Measurements from ENCODE around the gene UPP1.

UPP1 gene

DNA sequence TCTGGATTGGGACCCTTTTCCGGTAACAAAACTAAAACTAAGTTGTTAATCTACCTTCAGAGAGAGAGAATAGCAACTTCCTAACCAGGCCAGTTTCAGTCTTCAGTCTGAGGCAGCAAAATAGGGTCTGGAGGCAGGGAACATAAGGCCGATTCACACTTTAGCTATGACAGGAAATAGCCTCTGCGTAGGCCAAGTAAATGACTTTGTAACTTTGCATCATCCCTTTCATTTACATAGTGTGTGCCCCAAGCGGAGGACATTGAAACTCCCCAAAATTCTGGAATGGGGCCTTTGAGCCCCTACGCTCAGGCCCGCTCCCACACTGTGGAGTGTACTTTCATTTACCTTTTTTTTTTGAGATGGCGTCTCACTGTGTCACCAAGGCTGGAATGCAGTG is 1.7 kb upstream of the UPP1 start:
- DNase-seq = peak; percentile 40 to 48

DNA sequence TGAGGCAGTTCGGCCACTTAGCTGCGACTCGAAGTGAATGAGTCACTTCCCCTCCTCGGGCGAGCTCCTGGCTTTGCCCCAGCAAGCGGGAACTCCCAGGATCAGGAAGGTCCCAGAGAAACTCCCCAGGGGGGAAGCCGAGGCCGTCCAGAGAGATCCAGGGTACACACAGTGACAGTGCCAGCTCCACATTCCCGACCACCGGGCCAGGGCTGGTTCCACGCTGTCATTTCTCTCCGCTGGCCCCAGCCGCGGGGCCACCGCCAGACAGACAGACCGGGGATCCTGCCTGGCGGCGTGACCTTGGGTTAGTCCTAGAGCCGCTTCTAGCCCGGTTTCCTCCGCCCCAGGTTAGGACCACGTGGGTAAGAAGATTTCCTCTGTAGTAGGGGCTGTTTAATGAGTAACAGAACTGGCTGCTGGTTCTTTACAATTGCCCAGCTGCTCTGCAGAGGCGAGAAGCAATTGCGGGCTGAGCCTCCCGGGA is 463 bp upstream of the UPP1 start:
- peak in 1 of 2 donors; percentile 93 for DNase-seq

DNA sequence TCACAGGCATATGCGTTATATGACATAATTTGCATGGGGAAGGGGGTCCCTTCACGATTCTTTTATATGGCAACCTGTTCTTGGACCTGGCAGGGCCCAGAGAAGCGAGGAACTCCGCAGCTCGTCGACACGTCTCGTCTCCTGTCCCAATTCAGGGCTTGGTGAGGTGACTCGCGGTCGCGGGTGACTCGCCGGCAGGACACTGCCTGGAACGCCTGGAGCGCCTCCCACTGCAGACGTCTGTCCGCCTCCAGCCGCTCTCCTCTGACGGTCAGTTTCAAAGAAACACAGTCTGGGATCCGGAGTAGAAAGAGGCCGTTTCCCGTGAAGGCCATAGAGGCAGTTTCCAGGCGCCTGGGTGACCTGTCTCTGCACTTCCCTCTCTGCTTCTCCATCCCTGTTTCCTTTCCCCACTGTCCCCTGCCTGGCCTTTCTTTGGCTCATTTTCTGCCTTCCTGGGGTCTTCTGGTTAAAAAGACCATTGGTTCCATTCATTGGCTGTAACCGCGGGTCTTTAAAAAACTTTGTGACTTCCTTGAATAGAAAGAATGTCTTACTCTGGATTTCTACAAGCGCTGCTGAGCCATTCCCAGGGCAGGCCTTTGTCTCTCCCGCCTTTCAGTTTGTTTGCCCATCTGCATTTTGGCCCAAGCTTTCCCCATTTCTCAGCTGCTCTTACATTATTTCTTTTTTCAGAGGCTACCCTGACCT is 1.2 kb downstream of the UPP1 start:
- peak in 1 of 2 donors; percentile 18 for DNase-seq

DNA sequence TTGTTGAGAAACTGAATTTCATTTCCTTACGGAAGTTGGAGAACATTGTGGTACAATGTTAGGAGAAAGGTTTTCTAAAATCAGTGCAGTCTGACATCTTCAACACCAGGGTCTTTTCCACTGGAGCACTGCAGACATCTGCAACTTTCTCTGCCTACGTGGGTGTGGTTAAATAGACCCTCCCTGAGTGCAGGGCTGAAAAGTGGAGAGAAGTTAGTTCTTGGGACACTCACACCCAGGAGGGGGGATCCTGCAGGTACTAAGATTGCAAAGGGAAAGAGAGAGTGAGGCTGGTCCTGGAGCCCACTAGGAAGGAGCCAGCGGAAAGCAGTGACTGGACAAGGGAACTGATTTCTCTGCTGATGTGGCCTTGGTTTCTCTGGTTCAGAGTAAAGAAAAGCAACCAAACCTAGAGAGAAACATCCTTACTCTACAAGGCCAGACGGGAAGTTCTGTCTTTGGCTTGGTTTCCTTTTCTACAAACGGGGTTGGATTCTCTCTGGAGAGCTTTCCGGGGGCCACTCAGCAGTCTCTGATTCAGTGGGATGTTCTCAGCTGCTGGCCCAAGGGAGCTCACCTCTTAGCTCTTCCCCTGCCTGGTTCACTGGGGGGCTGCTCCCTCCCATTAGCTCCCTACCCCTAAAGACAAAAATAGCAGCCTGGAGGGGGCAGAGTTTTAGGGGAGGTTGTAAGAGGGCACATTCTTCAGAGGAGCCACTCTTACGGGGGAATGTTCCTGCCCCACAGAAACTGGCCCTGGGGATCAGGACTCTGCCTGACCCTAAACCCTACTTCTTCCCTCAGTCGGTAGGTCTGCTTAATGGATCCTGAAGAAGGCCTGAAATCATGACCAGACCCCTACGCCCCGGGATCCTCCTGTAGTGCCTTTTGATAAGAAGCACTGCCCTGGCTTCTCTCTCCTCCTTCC is 2.7 kb downstream of the UPP1 start:
- DNase-seq = no peak

DNA sequence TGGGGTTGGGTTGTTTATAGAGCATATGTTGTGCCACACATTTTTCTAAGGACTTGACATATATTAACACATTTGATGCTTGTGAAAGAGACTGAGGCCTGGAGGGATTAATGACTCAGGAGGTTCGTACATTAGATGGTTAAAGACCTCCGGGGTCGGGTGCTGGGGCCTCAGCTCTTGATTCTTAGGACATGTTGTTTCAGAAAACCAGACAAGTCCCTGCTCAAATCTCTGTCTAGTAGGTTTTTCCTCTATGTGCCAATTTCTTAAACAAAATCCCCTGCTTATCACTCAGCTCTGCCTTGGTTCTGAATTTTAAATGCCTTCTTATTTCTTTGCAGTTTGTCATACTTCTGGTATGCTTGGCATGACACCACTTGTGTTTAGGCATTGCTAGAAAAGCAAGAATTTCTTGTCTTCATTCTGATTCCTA is 5.8 kb downstream of the UPP1 start:
- no peak for DNase-seq

DNA sequence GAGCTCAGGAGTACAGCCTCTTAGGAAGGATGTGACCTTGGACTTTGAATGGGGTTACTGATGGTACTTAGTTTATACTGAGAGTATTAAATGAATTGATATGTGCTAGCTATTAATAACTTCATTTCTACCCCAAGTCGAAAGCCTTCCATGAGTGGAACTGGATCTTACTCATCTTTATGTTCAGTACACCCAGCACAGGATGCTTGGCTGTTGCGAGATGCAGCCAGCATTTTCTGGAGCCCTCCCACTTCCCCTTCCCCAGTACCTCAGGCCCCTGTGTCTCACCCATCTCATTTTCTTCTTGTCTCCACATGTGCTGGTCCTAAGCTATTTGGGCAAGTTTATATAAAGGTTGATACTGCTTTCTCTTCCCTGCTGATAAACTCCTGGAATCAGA is 7.2 kb downstream of the UPP1 start:
- DNase-seq = peak; percentile 30 to 49

DNA sequence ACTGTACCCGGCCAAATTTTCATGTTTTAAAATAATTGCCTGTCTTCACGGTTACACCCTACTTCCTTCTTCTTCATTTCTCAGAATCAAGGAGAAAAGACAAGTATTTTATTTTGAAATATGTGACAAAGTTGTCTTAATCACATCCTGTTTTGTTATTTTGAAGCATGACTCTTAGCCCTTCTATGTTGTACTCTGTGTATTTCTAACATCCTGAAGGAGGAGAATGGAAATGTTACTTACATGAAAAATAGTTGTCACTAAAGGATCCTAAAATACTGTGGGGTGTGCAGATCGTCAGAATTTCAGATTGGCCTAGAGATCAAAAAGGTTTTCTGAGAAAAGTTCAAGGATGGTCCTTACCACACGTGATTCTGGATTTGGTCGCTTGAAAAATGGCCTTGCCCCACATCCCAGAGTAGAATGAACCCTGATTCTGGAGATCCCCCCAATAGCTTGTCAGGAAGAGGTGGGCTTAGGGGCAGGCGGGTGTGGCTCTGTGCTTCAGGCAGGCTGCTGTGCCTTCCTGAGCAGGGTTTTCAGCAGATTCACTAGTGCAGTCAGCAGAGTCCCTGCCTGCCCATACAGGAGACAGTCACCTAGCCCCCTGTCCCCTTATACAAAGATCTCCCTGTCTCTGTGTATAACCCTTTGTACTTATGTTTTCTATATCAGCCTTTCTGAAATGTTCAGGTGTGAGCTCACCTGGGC is 8.6 kb downstream of the UPP1 start:
- peak in 1 of 2 donors; percentile 41 for DNase-seq

DNA sequence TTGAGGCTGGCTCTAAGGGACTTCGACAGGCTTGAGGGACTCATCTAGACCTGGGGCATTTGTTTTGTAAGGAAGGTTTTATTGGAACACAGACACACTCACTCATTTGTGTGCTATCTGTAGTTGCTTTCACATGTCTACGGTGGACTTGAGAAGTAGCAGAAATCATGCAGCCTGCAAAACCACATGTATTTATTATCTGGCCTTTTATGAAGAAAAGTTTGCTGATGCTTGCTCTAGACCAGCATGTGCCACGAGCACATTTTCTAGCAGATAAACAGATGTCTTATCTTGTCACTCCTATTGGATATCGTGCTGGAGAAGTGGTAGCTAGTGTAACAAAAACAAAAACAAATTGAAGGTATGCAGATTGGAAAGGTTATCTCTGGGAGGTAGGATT is 9.8 kb downstream of the UPP1 start:
- DNase-seq = no peak

DNA sequence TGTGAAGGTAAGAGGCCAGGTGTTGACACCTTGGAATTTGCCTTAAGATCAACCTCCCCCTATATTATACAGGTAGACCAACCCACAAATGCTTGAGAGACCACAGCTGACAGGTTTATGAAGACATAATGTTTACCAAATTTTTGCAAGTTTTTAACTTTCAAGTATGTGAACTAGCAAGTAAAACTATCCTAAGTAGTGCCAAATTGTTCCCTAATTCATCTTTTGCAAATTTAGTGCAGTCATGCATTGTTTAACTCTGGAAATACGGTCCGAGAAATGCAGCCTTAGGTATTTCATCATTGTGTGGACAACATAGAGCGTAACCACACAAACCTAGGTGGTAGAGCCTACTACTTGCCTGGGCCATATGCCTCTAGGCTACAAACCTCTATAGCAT is 10.7 kb downstream of the UPP1 start:
- DNase-seq = no peak

DNA sequence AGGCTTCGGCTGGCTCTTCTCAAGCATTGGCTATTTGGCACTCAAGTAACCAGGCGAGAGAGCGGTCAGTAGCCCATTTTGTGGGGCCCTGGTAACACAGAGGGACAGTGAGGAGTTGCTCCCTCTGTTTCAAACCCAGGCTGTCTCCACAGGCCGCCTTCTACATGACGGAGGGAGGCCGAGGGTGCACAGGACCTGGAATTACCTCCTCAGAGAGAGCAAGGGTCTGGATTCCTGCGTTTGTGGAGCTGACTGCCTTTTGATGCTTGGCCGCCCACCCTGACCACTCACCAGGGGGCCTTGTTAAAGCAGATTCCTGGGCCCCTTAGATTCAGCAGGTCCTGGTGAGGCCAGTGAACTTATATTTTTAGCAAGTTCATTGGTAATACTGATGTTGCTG is 12.3 kb downstream of the UPP1 start:
- no peak for DNase-seq

DNA sequence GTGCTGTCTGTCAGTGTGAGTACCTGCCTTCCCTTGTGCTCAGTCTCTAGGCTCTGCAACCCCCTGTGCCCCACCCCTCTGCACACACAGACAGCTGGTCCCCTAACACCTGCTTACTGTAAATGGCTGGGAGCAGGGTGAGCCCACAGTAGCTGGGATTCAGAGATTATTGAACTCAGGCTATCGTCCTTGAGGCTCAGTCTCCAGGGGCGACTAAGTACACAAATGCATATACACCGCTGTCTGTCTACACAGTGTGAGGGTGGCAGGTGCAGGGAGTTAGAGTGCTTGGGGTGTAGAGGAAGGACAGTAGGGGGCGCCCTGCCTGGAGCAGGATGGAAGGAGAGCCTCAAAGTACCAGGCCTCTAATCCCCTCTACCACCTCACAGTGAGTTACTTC is 12.9 kb downstream of the UPP1 start:
- DNase-seq = no peak

DNA sequence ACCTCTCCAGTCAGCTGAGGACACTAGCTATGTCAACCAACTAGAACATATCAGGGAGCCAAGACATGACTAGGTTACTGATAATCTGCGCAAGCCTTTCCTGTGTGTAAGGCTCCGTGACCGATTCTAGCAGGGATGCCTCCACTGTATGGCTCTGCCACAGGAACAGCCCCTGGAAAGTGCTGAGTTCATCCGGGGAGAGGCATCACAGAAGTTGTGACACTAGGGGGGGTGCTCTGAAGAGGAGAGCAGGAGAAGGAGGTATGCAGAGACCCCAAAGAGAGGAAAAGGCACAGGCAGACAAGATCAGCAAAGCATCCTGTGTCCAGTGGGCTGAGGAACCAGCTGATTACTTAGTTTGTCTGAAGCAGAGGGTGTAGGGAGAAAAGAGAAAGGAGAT is 13.5 kb downstream of the UPP1 start:
- DNase-seq = no peak

DNA sequence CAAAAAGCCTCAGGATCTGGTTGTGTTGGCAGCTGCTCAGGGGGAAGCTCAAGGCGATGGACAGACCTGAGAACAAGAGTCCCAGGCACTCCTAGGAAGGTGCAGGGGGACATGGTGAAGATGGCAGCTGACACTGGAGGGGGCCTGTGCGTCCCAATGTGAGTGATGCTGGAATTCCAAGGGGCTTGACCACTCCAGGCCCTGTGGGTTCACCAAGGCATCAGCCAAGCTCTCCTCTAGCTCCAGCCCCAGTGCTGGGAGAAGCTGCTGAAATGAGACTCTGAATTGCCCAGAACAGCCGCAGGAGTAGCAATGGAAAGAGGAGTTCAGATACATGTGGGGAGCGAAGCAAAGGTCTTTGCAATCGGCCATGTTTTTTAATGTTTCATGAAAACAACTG is 16.0 kb downstream of the UPP1 start:
- no peak for DNase-seq

DNA sequence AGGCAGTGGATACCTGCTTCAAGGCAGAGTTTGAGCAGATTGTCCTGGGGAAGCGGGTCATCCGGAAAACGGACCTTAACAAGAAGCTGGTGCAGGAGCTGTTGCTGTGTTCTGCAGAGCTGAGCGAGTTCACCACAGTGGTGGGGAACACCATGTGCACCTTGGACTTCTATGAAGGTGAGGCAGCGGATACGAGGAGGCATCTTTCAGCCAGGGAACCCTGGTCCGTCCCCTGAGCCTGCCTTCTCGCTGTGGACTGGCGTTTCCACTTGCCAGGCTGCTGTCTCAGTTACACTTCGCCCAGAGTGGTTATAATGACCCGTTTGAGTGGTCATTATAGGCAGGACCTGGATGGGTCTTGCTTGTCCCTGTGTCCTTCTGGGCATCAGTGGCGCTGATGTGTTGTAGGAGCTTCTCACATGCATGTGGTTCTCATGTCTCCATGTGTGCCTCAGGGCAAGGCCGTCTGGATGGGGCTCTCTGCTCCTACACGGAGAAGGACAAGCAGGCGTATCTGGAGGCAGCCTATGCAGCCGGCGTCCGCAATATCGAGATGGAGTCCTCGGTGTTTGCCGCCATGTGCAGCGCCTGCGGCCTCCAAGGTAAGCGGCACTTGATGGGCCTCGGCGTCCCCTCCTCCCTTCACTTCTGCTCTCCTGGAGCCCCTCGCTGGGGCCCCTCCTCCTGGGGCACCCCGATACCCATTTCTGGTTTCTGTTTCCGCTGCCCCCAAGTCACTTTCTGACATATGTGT is 18.0 kb downstream of the UPP1 start:
- no peak for DNase-seq

DNA sequence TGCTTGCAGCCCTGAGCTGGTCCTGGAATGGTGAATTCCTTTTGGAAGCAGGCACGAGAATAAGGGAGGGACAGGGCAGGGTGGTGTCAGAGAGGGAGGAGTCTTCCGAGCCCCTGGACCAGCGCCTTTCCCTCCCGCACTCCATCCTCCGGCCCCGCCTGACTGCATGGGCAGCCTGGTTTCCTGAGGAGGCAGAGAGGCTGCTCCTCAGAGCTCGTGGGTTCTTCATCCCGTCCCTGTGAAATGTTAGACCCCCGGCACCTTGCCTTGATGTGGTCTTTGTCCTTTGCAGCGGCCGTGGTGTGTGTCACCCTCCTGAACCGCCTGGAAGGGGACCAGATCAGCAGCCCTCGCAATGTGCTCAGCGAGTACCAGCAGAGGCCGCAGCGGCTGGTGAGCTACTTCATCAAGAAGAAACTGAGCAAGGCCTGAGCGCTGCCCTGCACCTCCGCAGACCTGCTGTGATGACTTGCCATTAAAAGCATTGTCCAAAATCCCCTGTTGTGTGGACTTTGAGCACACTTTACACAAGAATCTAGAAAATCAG is 18.9 kb downstream of the UPP1 start:
- DNase-seq = no peak

DNA sequence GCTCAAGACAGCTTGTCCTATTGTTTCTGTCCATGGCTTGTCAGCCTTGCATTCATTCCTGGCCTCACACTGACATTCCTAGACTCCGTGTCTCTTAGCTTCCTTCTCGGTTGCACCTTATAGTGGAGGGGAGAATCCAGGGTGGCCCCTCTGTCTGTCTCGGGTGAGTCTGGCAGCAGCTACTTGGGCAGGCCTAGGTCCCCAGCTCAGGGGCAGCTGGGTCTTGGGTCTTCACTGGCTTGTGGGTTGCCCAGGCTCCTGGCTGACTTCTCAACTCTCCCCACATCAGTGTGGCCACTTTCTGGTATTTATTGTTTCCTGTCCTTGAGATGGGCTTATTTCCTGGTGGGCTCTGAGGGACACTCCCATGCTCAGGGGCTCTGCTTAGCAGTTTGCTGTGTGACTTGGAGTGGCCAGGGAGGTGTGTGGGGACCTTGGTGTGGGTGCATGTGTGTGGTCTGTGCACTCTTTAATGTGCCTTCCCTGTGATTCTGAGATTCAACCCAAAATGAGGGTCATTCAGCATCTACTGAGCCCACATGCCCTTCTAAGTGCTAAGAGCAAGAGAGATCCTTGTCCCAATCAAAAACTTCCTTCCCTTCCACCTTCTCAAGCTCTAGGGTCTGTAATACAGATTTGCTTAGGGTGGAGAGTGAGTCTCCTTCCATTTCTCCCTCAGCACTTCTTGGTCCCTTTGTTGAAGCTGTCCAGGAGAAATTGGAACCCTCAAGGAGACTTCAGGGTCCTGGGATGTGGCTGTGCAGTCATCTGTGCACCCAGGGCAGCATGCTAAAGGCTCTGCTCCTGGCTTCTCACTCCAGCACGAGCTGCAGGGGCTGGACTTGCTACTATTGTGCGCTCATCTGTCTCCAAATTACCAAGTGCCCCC is 20.1 kb downstream of the UPP1 start:
- no peak for DNase-seq

DNA sequence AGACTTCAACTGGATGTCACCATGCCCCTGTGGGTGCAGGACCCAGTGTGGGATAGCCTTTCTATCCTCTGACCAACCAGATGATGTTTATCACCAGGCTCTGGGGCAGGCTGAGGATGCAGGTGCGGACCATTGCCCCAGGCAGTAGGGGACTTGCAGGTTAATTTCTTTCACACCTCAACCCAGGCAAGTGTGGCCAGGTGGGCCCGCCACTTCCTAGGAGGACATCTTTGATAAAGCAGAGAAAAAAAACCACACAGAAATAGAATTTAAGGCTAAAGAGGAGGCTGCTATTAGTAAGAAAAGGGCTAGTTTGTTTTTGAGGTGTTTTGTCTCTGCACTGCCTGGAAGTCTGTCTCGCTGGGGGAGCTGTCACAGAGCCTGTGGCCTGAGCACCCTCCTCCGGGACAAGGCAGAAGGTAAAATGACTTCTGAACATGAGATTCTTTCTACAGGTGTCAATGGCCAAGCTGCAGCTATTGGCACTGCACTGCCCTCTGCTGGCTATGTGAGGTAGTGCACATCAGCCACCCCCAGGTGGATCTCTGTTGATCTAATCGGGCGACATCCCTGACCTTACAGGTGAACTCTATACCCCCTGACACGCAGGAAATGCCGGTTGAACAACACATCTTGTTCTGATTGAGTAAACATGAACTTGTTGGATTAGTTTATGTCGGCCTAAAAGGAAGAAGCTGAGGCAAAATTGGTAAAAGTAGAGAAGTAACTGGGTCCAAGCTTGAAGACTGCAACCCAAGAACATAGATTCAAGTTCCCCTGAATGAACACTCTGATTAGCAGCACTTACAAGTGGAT is 21.0 kb downstream of the UPP1 start:
- DNase-seq = peak; percentile 80 to 90

DNA sequence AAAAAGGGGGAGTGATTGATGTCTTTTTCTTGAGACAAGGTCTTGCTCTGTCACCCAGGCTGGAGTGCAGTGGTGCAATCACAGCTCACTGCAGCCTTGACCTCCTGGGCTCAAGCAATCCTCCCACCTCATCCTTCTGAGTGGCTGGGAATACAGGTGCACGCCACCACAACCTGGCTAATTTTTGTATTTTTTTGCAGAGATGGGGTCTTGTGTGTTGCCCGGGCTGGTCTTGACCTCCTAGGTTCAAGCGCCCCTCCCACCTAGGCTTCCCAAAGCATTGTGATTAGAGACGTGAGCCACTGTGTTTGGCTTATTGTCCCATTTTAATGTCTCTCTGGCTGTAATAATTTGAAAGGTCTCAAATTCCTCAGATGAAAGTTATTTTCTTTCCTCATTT is 21.8 kb downstream of the UPP1 start:
- DNase-seq = no peak

DNA sequence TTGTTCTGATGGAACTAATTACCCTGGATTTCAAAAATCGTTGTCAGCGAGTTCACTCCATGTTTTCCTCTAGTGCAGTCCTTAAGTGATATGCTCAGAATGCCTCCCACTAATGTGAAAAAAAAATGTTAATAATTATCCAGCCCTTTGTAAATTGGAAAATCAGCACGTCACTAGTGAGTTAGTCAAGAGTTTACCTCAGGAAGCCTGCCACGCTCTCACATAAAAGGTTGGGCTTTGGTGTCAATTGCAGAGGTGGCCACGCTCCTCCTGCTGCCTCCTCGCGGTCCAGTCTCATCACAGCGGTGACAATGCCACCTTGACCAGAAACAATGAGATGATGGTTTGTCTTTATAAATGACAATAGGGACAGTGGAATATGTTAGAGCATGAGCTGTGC is 22.5 kb downstream of the UPP1 start:
- no peak for DNase-seq

DNA sequence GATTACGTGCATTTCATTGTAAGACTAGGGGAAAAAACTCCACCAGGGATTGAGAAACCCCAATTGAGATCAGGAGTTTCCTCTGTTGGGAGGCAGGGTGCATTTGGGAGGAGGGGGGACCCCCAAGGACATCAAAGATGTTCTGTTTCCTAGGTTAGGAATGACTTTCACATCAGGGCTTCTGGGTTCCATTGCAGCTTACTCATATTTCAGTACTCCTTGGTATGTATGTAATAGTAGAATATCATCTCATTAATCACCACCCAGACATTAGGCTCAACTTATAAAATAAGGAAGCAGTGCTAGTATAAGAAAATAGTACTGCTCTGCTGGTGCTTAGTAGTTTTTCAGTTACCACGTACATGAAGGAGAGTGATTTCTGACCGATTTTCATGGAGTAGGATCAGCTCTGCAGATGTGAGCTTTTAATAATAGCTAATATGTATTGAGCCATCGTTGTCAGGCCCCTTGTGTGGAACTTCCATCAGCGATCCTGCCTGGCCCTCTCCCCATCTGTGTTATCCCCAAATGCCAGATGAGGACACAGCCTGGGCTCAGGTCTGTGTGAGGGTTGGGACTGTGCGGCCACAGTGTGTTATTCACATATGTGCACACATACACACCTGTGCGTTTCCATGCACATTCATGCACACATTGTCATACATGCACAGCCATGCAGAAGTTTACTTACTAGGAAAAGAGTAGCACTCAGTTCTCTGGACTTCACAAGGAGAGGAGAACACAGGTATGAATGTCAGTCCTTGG is 23.5 kb downstream of the UPP1 start:
- no peak for DNase-seq
